H1 (cell line): Measurements from ENCODE around the gene F3. TPM values are rescaled to one million over a fixed set of nuclear protein-coding genes. Genes with fewer than 3 reads are reported as not detected.

Experiments used
- CTCF ChIA-PET: fragments of 300-600 bp; sonication (Branson Sonifier 250); formaldehyde crosslinking; loops from one replicate; lab custom pipeline; 2021; ENCODE audit not compliant: partially characterized antibody; lab: Charles Lee
- POLR2A ChIA-PET: fragments of 300-600 bp; sonication (Branson Sonifier 250); formaldehyde crosslinking; loops from one replicate; lab custom pipeline; 2021; ENCODE audit warnings: inconsistent platforms; ENCODE audit not compliant: partially characterized antibody; lab: Charles Lee
- DNase-seq, 2 experiments: peaks; one replicate each; pipeline versions ENCODE4 v3.0.0 to v3.0.0-alpha.2; 2010 to 2022; ENCODE audit warnings: low spot score in 2 of 2, low read depth in 1 of 2, mixed read lengths in 1 of 2
- FAIRE-seq: peaks from 2 replicates; lab custom pipeline; 2011; peaks lifted over from hg19 to GRCh38; lab: Jason Lieb, UNC
- H2AFZ ChIP-seq: 2 replicates; pipeline ENCODE4 v1.8.1; 2012; ENCODE audit warnings: low read length, inconsistent platforms
- H2AK5ac ChIP-seq: 2 replicates; pipeline ENCODE4 v1.6.1; 2013; ENCODE audit warnings: low read depth, low read length
- H2BK120ac ChIP-seq: replicated peaks from 2 replicates; pipeline ENCODE3; 2013; ENCODE audit warnings: low read depth, low read length, inconsistent platforms
- H2BK12ac ChIP-seq: 2 replicates; pipeline ENCODE4 v1.6.1; 2013; ENCODE audit warnings: low read depth, low read length
- H2BK15ac ChIP-seq: 2 replicates; pipeline ENCODE4 v1.6.1; 2013; ENCODE audit warnings: low read length
- H2BK20ac ChIP-seq: 2 replicates; pipeline ENCODE4 v1.6.1; 2013; ENCODE audit warnings: low read length
- H2BK5ac ChIP-seq: 2 replicates; pipeline ENCODE4 v1.6.1; 2013; ENCODE audit warnings: low read depth, low read length
- H3K14ac ChIP-seq: 2 replicates; pipeline ENCODE4 v1.6.1; 2013; ENCODE audit warnings: inconsistent platforms; ENCODE audit not compliant: insufficient read length
- H3K18ac ChIP-seq: 2 replicates; pipeline ENCODE4 v1.6.1; 2013; ENCODE audit warnings: low read length; ENCODE audit errors: extremely low read depth
- H3K23ac ChIP-seq: 2 replicates; pipeline ENCODE4 v1.6.1; 2013; ENCODE audit warnings: inconsistent platforms; ENCODE audit not compliant: insufficient read length
- H3K23me2 ChIP-seq: 2 replicates; pipeline ENCODE4 v1.6.1; 2013; ENCODE audit warnings: low read depth, low read length
- H3K27ac ChIP-seq: 2 replicates; pipeline ENCODE4 v1.6.1; 2011; ENCODE audit warnings: low read depth, low read length, inconsistent platforms
- H3K27me3 ChIP-seq, 4 experiments: replicated peaks in 1 of 4; 1 replicate in 1 of 4; 2 replicates in 3 of 4; pipeline versions ENCODE4 v1.6.1 to v1.8.1; 2011 to 2013; ENCODE audit warnings: low read length in 3 of 4, mild to moderate bottlenecking in 3 of 4, inconsistent platforms in 2 of 4, mixed read lengths in 2 of 4, moderate library complexity in 1 of 4; ENCODE audit not compliant: control insufficient read depth in 3 of 4, insufficient read depth in 3 of 4; ENCODE audit errors: extremely low read depth in 1 of 4
- H3K36me3 ChIP-seq, 4 experiments: 2 replicates each; pipeline versions ENCODE4 v1.6.1 to v1.8.1; 2011 to 2013; ENCODE audit warnings: mild to moderate bottlenecking in 4 of 4, low read length in 3 of 4, moderate library complexity in 2 of 4, control low read depth in 1 of 4, inconsistent platforms in 1 of 4; ENCODE audit not compliant: insufficient read depth in 4 of 4, control insufficient read depth in 2 of 4
- H3K4ac ChIP-seq: replicated peaks from 2 replicates; pipeline ENCODE3; 2013; ENCODE audit warnings: low read length, low read depth, mixed read lengths, inconsistent platforms; ENCODE audit not compliant: insufficient read length
- H3K4me1 ChIP-seq, 4 experiments: replicated peaks in 1 of 4; 1 replicate in 1 of 4; 2 replicates in 3 of 4; pipeline versions ENCODE4 v1.6.1 to v1.8.1; 2011 to 2013; ENCODE audit warnings: low read length in 3 of 4, inconsistent platforms in 2 of 4, mixed read lengths in 1 of 4; ENCODE audit not compliant: insufficient read depth in 4 of 4, control insufficient read depth in 3 of 4
- H3K4me2 ChIP-seq, 2 experiments: 2 replicates each; pipeline versions ENCODE4 v1.6.1 to v1.8.1; 2011 to 2013; ENCODE audit warnings: low read depth in 2 of 2, low read length in 2 of 2, control low read depth in 1 of 2, inconsistent platforms in 1 of 2, mild to moderate bottlenecking in 1 of 2; ENCODE audit not compliant: insufficient read depth in 1 of 2
- H3K4me3 ChIP-seq, 4 experiments: fragments of 200-600, 300-600 bp in 1 of 4; sonication (generic), shearing (Covaris generic), sonication (Bioruptor Twin) in 1 of 4; 2 replicates each; pipeline versions ENCODE4 v1.5.1 to v1.8.1; 2011 to 2016; ENCODE audit warnings: low read length in 4 of 4, low read depth in 3 of 4, control low read depth in 2 of 4, inconsistent platforms in 2 of 4, mild to moderate bottlenecking in 2 of 4, mixed read lengths in 1 of 4, moderate library complexity in 1 of 4; ENCODE audit not compliant: insufficient read depth in 2 of 4; ENCODE audit errors: extremely low read depth in 1 of 4
- H3K56ac ChIP-seq: replicated peaks from 2 replicates; pipeline ENCODE3; 2013; ENCODE audit warnings: low read depth, mild to moderate bottlenecking, mixed read lengths, low read length, inconsistent platforms; ENCODE audit not compliant: insufficient read length
- H3K79me1 ChIP-seq: 2 replicates; pipeline ENCODE4 v1.6.1; 2013; ENCODE audit warnings: low read depth, low read length, control low read depth
- H3K79me2 ChIP-seq, 2 experiments: 2 replicates each; pipeline versions ENCODE4 v1.6.1 to v1.8.1; 2012 to 2013; ENCODE audit warnings: low read length in 2 of 2, mild to moderate bottlenecking in 2 of 2, inconsistent platforms in 1 of 2; ENCODE audit not compliant: insufficient read depth in 2 of 2, control insufficient read depth in 1 of 2
- H3K9ac ChIP-seq, 4 experiments: replicated peaks in 1 of 4; 1 replicate in 1 of 4; 2 replicates in 3 of 4; pipeline versions ENCODE4 v1.6.1 to v1.8.1; 2011 to 2013; ENCODE audit warnings: low read depth in 3 of 4, low read length in 3 of 4, control low read depth in 2 of 4, mild to moderate bottlenecking in 2 of 4, moderate library complexity in 2 of 4, inconsistent platforms in 1 of 4; ENCODE audit errors: extremely low read depth in 1 of 4
- H3K9me3 ChIP-seq, 2 experiments: 2 replicates each; pipeline versions ENCODE4 v1.6.1 to v1.8.1; 2012 to 2013; ENCODE audit warnings: mild to moderate bottlenecking in 2 of 2, moderate library complexity in 2 of 2, control low read depth in 1 of 2, inconsistent platforms in 1 of 2, low read depth in 1 of 2, low read length in 1 of 2, mixed read lengths in 1 of 2; ENCODE audit not compliant: insufficient read depth in 2 of 2
- H4K20me1 ChIP-seq, 2 experiments: replicated peaks in 1 of 2; 2 replicates each; pipeline versions ENCODE3 to v1.8.1; 2011 to 2013; ENCODE audit warnings: inconsistent platforms in 2 of 2, low read length in 2 of 2, mild to moderate bottlenecking in 1 of 2; ENCODE audit not compliant: insufficient read depth in 2 of 2, control insufficient read depth in 1 of 2
- H4K5ac ChIP-seq: 2 replicates; pipeline ENCODE4 v1.6.1; 2013; ENCODE audit warnings: low read length, low read depth, mixed read lengths, inconsistent platforms; ENCODE audit not compliant: insufficient read length
- H4K8ac ChIP-seq: 2 replicates; pipeline ENCODE4 v1.8.0; 2013; ENCODE audit warnings: mild to moderate bottlenecking, moderate library complexity, low read length, inconsistent platforms; ENCODE audit not compliant: insufficient read depth; ENCODE audit errors: extremely low read depth
- H4K91ac ChIP-seq: replicated peaks from 2 replicates; pipeline ENCODE3; 2013; ENCODE audit warnings: low read length, mixed read lengths, inconsistent platforms; ENCODE audit not compliant: insufficient read length
- BRCA1 ChIP-seq: IDR thresholded peaks from 2 replicates; pipeline ENCODE4 v1.6.1; 2012; ENCODE audit warnings: low read depth, low read length, improper control_type of control experiment
- CHD2 ChIP-seq: IDR thresholded peaks from 2 replicates; pipeline ENCODE4 v1.6.1; 2012; ENCODE audit warnings: low read length, improper control_type of control experiment
- GABPA ChIP-seq: IDR thresholded peaks from 2 replicates; pipeline ENCODE4 v1.6.1; 2011; ENCODE audit warnings: mild to moderate bottlenecking, low read length, moderate library complexity, borderline replicate concordance; ENCODE audit not compliant: insufficient read depth
- HDAC2 ChIP-seq, 2 experiments: fragments of 300-600 bp in 1 of 2; sonication (generic) in 1 of 2; IDR thresholded peaks; 2 replicates each; pipeline ENCODE4 v1.6.1; 2011 to 2012; ENCODE audit warnings: low read depth in 2 of 2, low read length in 2 of 2, mild to moderate bottlenecking in 2 of 2, moderate library complexity in 2 of 2, borderline replicate concordance in 1 of 2, inconsistent platforms in 1 of 2
- JUND ChIP-seq: IDR thresholded peaks from 2 replicates; pipeline ENCODE4 v1.6.1; 2011; ENCODE audit warnings: mild to moderate bottlenecking, improper control_type of control experiment, low read length
- KDM5A ChIP-seq: fragments of 200-600 bp; IDR thresholded peaks from 2 replicates; pipeline ENCODE4 v1.7.1; 2012; ENCODE audit warnings: mild to moderate bottlenecking, low read length, inconsistent platforms, mixed read lengths
- MAFK ChIP-seq: IDR thresholded peaks from 2 replicates; pipeline ENCODE4 v1.6.1; 2012; ENCODE audit warnings: low read depth, mild to moderate bottlenecking, improper control_type of control experiment, low read length
- SP1 ChIP-seq: IDR thresholded peaks from 2 replicates; pipeline ENCODE4 v1.6.1; 2011; ENCODE audit warnings: low read depth, low read length
- WGBS, 2 experiments: shearing (Covaris generic) in 1 of 2; methylation state at CpG; one replicate each; pipeline versions ENCODE4 v1.1.6 to v1.1.7; 2013 to 2015; ENCODE audit warnings: low lambda C conversion rate in 2 of 2, mixed read lengths in 2 of 2, inconsistent platforms in 1 of 2, low coverage in 1 of 2, missing lambda C conversion rate in 1 of 2; ENCODE audit not compliant: insufficient replicate concordance in 2 of 2, insufficient coverage in 1 of 2, insufficient read length in 1 of 2; ENCODE audit errors: extremely low coverage in 1 of 2, missing lambda C conversion rate in 1 of 2; 5-methylcytosine and 5-hydroxymethylcytosine counted together
- long read RNA-seq, 2 experiments: library from RNA in 1 of 2; library from capped mRNA in 1 of 2; stranded (forward); transcript quantifications; one replicate each; pipeline ENCODE4 v2.0.0, GENCODE V29; 2021; ENCODE audit warnings: inconsistent platforms in 1 of 2
- polyA minus RNA-seq, 3 experiments: library from RNA; depleted of rRNA, polyadenylated mRNA; stranded (reverse); fragments of >200 nt; gene quantifications; 1 replicate in 2 of 3; 2 replicates in 1 of 3; pipeline ENCODE4 v1.2.3, GENCODE V29; 2011
- polyA plus RNA-seq, 7 experiments: library from polyadenylated mRNA; depleted of rRNA in 3 of 7; stranded (reverse) in 5 of 7; unstranded in 2 of 7; fragments of >200 nt in 5 of 7; fragments of 200-250 nt in 2 of 7; gene quantifications; 1 replicate in 5 of 7; 2 replicates in 1 of 7; 4 replicates in 1 of 7; pipeline versions ENCODE4 v1.2.1 to v1.2.3, GENCODE V29; 2011 to 2013; ENCODE audit warnings: missing spikeins in 2 of 7, mixed read lengths in 2 of 7
- total RNA-seq: library from RNA; stranded (reverse); fragmentation: NEBNext Ultra II Directional; extraction: Animal tissue kit (Norgen Biotek cat#: 25700); gene quantifications from 2 replicates; pipeline ENCODE4 v1.2.1, GENCODE V29; 2021

The F3 gene
- total RNA-seq: 6.1 and 8.6 TPM in 2 replicates
- 2.6 TPM in 2 replicates for polyA plus RNA-seq (2011; rRNA removed)
- polyA plus RNA-seq (2011; cell fraction: cytosol; rRNA removed): 2.9 TPM
- polyA plus RNA-seq (2011; cell fraction: nucleus; rRNA removed): 2.4 TPM
- polyA plus RNA-seq (2012, experiment 1 of 2): 3.7 to 6.1 TPM (median 4.2 TPM) in 4 replicates
- 1.00 TPM for polyA plus RNA-seq (2012, experiment 2 of 2)
- 6.3 TPM for polyA plus RNA-seq (2013, experiment 1 of 2)
- 7.0 TPM for polyA plus RNA-seq (2013, experiment 2 of 2)
- 4.7 and 10.4 TPM in 2 replicates for polyA minus RNA-seq (2011; rRNA and poly(A)+ RNA removed)
- 2.7 TPM for polyA minus RNA-seq (2011; cell fraction: cytosol; rRNA and poly(A)+ RNA removed)
- polyA minus RNA-seq (2011; cell fraction: nucleus; rRNA and poly(A)+ RNA removed): 10.0 TPM
- long read RNA-seq, experiment 1, partial matches to known transcripts: 3 of 3 reads
- long read RNA-seq, experiment 1, other reads (novel, unspliced or antisense): 0 of 3 reads
- long read RNA-seq, experiment 2: 0 reads

DNA sequence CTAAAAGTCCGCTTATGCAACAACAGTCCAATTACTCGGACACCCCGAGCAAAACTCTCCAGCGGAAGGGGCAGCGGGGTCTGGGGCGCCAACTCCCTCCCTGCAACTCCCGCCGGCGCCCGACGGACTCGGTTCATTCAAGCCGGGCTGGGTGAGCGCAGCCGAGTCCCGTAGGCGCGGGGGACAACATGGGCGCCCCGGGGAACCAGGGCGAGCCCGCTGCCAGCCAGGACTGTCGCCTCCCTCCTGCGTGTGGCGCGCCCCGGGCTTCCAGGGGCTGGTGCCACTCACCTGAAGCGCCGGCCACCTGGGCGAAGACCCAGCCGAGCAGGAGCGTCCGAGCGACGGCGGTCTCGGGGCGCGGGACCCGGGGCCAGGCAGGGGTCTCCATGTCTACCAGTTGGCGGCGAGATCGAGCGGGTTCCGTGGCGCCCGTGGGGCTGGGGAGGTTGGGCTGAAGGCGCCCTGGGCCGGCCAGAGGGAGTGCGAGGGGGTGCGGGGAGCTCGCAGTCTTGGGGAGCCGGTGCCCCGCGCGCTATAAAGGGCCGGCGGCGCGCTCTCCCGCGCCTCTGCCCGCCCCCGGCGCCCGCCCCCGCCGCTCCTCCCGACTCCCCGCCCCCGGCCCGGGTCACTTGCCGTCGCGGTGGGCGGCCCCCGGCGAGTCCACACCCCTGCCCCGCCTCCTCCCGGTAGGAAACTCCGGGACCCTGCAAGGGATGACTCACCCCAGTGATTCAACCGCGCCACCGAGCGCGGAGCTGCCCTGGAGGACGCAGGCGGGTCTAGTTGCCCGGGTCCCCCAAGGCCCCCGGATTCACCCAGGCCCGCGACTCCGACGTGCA is at the start of gene F3:
TSS of gene F3 (minus strand) at position 514 of the 842 bp plus-strand sequence. CDS start at position 391, 123 bp downstream.
- H2BK5ac ChIP-seq: peak within 1 kb of the TSS; percentile 62; the same call in 1 of the 2 replicates
- peak within 1 kb of the TSS; percentile 73 for H2AFZ ChIP-seq
- H3K4me2 ChIP-seq: peak within 1 kb of the TSS; percentile 93
- WGBS, 2 experiments: 4% methylated on average over 41 of the region's 94 CpGs; no CpG with 5 or more reads in 1 of the 2 experiments
- H3K79me1 ChIP-seq: no peaks in the 10 kb centered on the region; the same call in 1 of the 2 replicates
- peaks cover 0 to 7% of the 10 kb centered on the region in 2 experiments; a peak in 1 of 4 replicates for H3K79me2 ChIP-seq
- H2BK20ac ChIP-seq: no peak within 1 kb of the TSS
- H3K14ac ChIP-seq: no peak within 1 kb of the TSS
- peak within 1 kb of the TSS; percentile 18 for H2BK120ac ChIP-seq
- H3K23me2 ChIP-seq: peaks cover 10% of the 10 kb centered on the region
- peaks cover 0 to 9% of the 10 kb centered on the region in 2 experiments for H4K20me1 ChIP-seq
- H3K36me3 ChIP-seq: no peaks in the 10 kb centered on the region
- FAIRE-seq (no peak), DNase-seq (peak; percentile 50 to 88)
- peak within 1 kb of the TSS; percentile 64 for H4K8ac ChIP-seq
- H2AK5ac ChIP-seq: no peak within 1 kb of the TSS
- CTCF ChIA-PET: interaction anchor here (0.6 to 6.9 kb wide), 9 partner anchors 9 to 1236 kb away, joined by 3 to 46 read pairs (median 4); no protein-coding TSS in a partner anchor
- peak within 1 kb of the TSS; percentile 47 for H3K56ac ChIP-seq
- H3K9me3 ChIP-seq: no peaks in the 10 kb centered on the region
- peak within 1 kb of the TSS; percentile 75 for H3K4ac ChIP-seq
- H2BK12ac ChIP-seq: no peak within 1 kb of the TSS; the same call in 1 of the 2 replicates
- no peak within 1 kb of the TSS for H3K23ac ChIP-seq
- H4K5ac ChIP-seq: peak within 1 kb of the TSS; percentile 36
- no peak within 1 kb of the TSS for H3K27ac ChIP-seq
- peaks cover 2 to 6% (median 3%) of the 10 kb centered on the region in 4 experiments; a peak in 6 of 7 replicates for H3K4me1 ChIP-seq
- peaks cover 2 to 12% (median 7%) of the 10 kb centered on the region in 4 experiments; a peak in 6 of 7 replicates for H3K27me3 ChIP-seq
- peak within 1 kb of the TSS; percentile 75; the same call in 1 of the 2 replicates for H3K18ac ChIP-seq
- peak within 1 kb of the TSS; percentile 40 for H4K91ac ChIP-seq
- POLR2A ChIA-PET: interaction anchor here (0.6 to 4.3 kb wide), 5 partner anchors 9 to 279 kb away, joined by 3 to 24 read pairs (median 5); no protein-coding TSS in a partner anchor
- peak within 1 kb of the TSS; percentile 58 to 81 (median 65); a peak in 6 of 7 replicates for H3K9ac ChIP-seq
- peak within 1 kb of the TSS; percentile 62 to 82 (median 76) for H3K4me3 ChIP-seq
- H2BK15ac ChIP-seq: peak within 1 kb of the TSS; percentile 74; the same call in 1 of the 2 replicates
- TF ChIP-seq HDAC2 (IDR thresholded peaks at IDR 0.05; ENCODE audit: borderline replicate concordance in 1 of 2, low read depth in 2 of 2, low read length in 2 of 2) (no peak), KDM5A (no peak), SP1 (no peak), GABPA (0 out of 2 replicates have a peak, but pooled peaks have one; percentile 4), JUND (peak; percentile 96), MAFK (no peak), BRCA1 (no peak), CHD2 (no peak)
